ENCODE measurements around the gene PLCD3. TPM values are rescaled to one million over a fixed set of nuclear protein-coding genes. Genes with fewer than 3 reads are reported as not detected.
A peak's percentile ranks its signal among the peaks of the same experiment; 100 is the strongest.

Gene PLCD3
- total RNA-seq, 3 donors from 2014 or later, result 3.5 to 5.5 (median 3.5) TPM

GRCh38 chr17:45098081-45098868, 34.0 kb downstream of the PLCD3 start:
- H3K9me3 Mint-ChIP-seq, result no peaks in the 10 kb centered on the region
- no peak for ATAC-seq
- H3K4me1 Mint-ChIP-seq (ENCODE audit: low read depth), result peaks cover 2% of the 10 kb centered on the region
- no peak for DNase-seq
- peaks cover 35% of the 10 kb centered on the region for H3K36me3 Mint-ChIP-seq (ENCODE audit: insufficient read depth)
- H3K4me3 Mint-ChIP-seq, result no peak overlapping the region
- H3K27me3 Mint-ChIP-seq (ENCODE audit: low read depth), result no peaks in the 10 kb centered on the region

DNA sequence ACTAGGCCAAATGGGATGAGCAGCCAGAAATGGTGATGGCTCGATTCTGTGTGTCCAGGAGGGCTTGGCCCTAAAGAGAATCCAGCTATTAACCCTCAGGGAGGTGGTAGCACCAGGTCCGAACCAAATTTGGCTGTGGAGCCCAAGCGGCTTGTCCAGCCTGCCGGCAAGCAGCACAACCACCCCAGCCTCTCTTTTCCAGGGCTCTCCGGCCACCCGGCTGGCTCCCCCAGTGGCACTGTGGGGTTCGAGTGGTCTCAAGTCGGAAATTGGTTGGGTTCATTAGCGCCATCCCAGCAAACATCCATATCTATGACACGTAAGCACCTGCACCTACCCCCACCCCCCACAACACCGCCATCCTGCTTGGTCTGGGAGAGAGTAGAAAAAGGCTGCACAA, 35.4 kb downstream of the PLCD3 start:
- no peak overlapping the region for H3K4me3 Mint-ChIP-seq
- H3K4me1 Mint-ChIP-seq (ENCODE audit: low read depth), result peaks cover 2% of the 10 kb centered on the region
- H3K36me3 Mint-ChIP-seq (ENCODE audit: insufficient read depth), result peaks cover 34% of the 10 kb centered on the region
- no peaks in the 10 kb centered on the region for H3K9me3 Mint-ChIP-seq
- DNase-seq, result no peak
- no peak for ATAC-seq
- no peaks in the 10 kb centered on the region for H3K27me3 Mint-ChIP-seq (ENCODE audit: low read depth)

DNA sequence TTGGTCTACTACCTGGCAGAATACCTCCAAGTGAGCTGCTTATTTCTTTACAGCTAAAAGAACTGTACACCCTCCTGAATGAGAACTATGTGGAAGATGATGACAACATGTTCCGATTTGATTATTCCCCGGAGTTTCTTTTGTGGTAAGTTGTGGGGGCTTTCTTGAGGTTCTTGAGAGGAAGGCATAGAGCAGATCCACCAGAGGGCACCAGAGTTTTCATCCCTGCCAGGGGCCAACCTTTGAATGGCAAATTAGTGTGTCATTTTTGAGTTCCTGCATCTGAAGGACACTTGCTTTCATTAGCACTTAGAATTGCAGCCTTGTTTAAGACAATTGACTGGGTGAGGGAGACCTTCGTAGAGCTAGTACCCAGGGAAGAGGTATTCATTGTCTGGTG, 36.2 kb downstream of the PLCD3 start:
- peaks cover 2% of the 10 kb centered on the region for H3K4me1 Mint-ChIP-seq (ENCODE audit: low read depth)
- no peaks in the 10 kb centered on the region for H3K9me3 Mint-ChIP-seq
- H3K4me3 Mint-ChIP-seq, result no peak overlapping the region
- H3K27me3 Mint-ChIP-seq (ENCODE audit: low read depth), result no peaks in the 10 kb centered on the region
- H3K36me3 Mint-ChIP-seq (ENCODE audit: insufficient read depth), result peaks cover 38% of the 10 kb centered on the region
- DNase-seq (no peak), ATAC-seq (peak in 1 of 2 donors; percentile 25)

- DNase-seq, result no peak
- Mint-ChIP-seq H3K4me3 (no peak overlapping the region), H3K27me3 (ENCODE audit: low read depth) (no peaks in the 10 kb centered on the region), H3K9me3 (no peaks in the 10 kb centered on the region), H3K36me3 (ENCODE audit: insufficient read depth) (peaks cover 35% of the 10 kb centered on the region), H3K4me1 (ENCODE audit: low read depth) (no peaks in the 10 kb centered on the region)
- no peak for ATAC-seq
Observed at GRCh38 chr17:45093444-45094110, 38.7 kb downstream of the PLCD3 start.

DNA sequence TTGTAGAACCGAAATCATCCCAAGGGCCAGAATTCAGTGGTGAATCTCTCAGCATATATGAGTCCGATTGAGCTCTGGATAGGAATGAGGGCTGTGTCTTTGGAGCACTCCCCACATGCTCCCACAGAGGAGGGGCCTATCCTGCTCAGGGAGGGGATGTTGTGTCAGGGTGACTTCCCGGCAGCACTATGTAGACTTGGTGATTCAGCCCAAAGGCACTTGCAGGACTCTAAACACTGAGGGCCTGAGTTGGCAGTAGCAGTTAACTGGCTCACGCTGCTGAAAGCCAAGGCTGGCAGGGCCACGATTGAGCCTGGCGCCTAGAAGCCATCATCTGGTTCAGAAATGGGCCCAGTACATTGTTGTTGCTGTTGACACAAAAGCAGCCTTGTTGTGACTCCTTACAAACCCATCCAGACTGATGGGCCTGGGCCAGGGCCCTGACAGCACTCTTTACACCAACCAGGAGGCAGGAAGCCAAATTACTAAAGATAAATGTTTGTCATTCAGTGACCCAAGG, 39.3 kb downstream of the PLCD3 start:
- Mint-ChIP-seq H3K4me1 (ENCODE audit: low read depth) (no peaks in the 10 kb centered on the region), H3K36me3 (ENCODE audit: insufficient read depth) (peaks cover 38% of the 10 kb centered on the region), H3K9me3 (no peaks in the 10 kb centered on the region), H3K27me3 (ENCODE audit: low read depth) (no peaks in the 10 kb centered on the region), H3K4me3 (no peak overlapping the region)
- ATAC-seq, result no peak
- no peak for DNase-seq

DNA sequence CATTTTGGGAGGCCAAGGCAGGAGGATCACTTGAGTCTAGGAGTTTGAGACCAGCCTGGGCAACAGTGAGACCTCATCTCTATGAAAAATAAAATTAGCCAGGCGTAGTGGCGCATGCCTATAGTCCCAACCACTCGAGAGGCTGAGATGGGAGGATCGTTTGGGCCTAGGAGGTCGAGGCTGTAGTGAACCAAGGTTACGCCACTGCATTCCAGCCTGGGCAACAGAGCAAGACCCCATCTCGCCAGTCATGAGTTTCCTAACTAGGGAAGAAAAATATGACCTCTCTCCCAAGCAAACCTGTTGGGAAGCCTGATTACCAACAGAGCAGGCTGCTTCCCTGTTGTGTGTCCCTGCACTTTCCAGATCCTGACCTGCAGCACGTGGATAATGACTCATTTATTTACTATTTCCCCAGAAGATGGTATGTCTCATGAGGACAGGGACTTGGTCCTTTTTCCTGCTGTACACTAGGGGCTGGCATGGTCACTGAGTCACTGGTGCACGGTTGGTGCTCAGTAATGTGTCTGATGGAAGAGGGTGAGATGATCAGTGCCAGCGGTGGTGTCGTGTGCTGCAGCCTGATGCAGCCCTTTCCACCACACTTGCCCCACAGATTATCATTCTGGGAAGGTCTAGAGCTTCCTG, 40.4 kb downstream of the PLCD3 start:
- no peaks in the 10 kb centered on the region for H3K4me1 Mint-ChIP-seq (ENCODE audit: low read depth)
- H3K27me3 Mint-ChIP-seq (ENCODE audit: low read depth), result no peaks in the 10 kb centered on the region
- peaks cover 41% of the 10 kb centered on the region for H3K36me3 Mint-ChIP-seq (ENCODE audit: insufficient read depth)
- H3K4me3 Mint-ChIP-seq, result no peak overlapping the region
- no peak for ATAC-seq
- no peak for DNase-seq
- no peaks in the 10 kb centered on the region for H3K9me3 Mint-ChIP-seq

GRCh38 chr17:45090711-45091110, 41.6 kb downstream of the PLCD3 start:
- Mint-ChIP-seq H3K4me3 (no peak overlapping the region), H3K9me3 (no peaks in the 10 kb centered on the region), H3K36me3 (ENCODE audit: insufficient read depth) (peaks cover 35% of the 10 kb centered on the region), H3K4me1 (ENCODE audit: low read depth) (no peaks in the 10 kb centered on the region), H3K27me3 (ENCODE audit: low read depth) (no peaks in the 10 kb centered on the region)
- DNase-seq (no peak), ATAC-seq (no peak)

DNA sequence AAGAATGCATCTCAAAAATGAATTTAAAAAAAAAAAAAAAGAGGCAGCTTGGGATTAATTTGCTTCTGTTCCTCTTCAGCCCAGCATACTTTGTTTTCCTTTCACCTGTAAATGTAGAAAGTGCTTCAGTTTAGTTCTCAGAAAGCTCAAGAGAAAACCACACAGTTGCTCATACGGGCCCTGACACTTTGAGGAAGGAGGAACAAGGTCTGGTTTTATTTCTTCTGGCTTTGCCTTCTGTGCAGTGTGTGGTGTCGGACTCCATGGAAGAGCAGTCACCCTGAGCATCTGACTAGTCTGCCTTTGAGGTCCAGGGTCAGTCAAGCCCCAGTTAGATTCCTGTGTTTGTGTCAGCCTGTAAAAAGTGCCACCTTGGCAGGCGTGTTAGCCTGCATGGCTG, 43.6 kb downstream of the PLCD3 start:
- Mint-ChIP-seq H3K9me3 (no peaks in the 10 kb centered on the region), H3K36me3 (ENCODE audit: insufficient read depth) (peaks cover 34% of the 10 kb centered on the region), H3K27me3 (ENCODE audit: low read depth) (no peaks in the 10 kb centered on the region), H3K4me1 (ENCODE audit: low read depth) (no peaks in the 10 kb centered on the region), H3K4me3 (no peak overlapping the region)
- ATAC-seq (no peak), DNase-seq (no peak)

DNA sequence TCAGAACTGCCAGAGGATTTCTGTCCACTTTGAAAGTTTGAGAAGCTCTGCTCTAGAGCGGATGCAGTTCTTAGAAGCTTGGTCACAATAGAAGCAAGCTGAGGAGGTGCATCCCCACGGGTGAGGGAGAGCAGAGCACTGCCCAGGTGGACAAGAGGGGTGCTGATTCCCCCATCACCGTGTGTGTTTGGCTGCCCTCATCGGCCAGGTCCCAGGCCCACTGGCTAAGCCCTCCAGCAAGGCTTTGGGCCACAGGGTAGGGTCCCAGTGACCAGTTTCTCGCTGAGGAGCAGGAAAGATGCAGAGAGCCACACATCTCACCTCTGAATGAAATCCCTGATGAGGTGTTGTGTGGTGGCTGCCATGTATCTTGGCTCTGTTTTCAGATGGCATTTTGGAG, 44.3 kb downstream of the PLCD3 start:
- no peaks in the 10 kb centered on the region for H3K9me3 Mint-ChIP-seq
- ATAC-seq (no peak), DNase-seq (no peak)
- H3K27me3 Mint-ChIP-seq (ENCODE audit: low read depth), result no peaks in the 10 kb centered on the region
- no peaks in the 10 kb centered on the region for H3K4me1 Mint-ChIP-seq (ENCODE audit: low read depth)
- no peak overlapping the region for H3K4me3 Mint-ChIP-seq
- H3K36me3 Mint-ChIP-seq (ENCODE audit: insufficient read depth), result peaks cover 31% of the 10 kb centered on the region

- Mint-ChIP-seq H3K36me3 (ENCODE audit: insufficient read depth) (peaks cover 31% of the 10 kb centered on the region), H3K4me3 (no peak overlapping the region), H3K4me1 (ENCODE audit: low read depth) (no peaks in the 10 kb centered on the region), H3K9me3 (no peaks in the 10 kb centered on the region), H3K27me3 (ENCODE audit: low read depth) (no peaks in the 10 kb centered on the region)
- DNase-seq (no peak), ATAC-seq (no peak)
Observed at GRCh38 chr17:45087504-45087975, 44.8 kb downstream of the PLCD3 start.

- H3K36me3 Mint-ChIP-seq (ENCODE audit: insufficient read depth), result peaks cover 28% of the 10 kb centered on the region
- no peaks in the 10 kb centered on the region for H3K9me3 Mint-ChIP-seq
- DNase-seq (no peak), ATAC-seq (no peak)
- H3K27me3 Mint-ChIP-seq (ENCODE audit: low read depth), result no peaks in the 10 kb centered on the region
- no peak overlapping the region for H3K4me3 Mint-ChIP-seq
- H3K4me1 Mint-ChIP-seq (ENCODE audit: low read depth), result no peaks in the 10 kb centered on the region
Observed at GRCh38 chr17:45086865-45087503, 45.3 kb downstream of the PLCD3 start.

GRCh38 chr17:45086391-45086790, 45.9 kb downstream of the PLCD3 start:
- Mint-ChIP-seq H3K36me3 (ENCODE audit: insufficient read depth) (peaks cover 28% of the 10 kb centered on the region), H3K27me3 (ENCODE audit: low read depth) (no peaks in the 10 kb centered on the region), H3K9me3 (no peaks in the 10 kb centered on the region), H3K4me3 (no peak overlapping the region), H3K4me1 (ENCODE audit: low read depth) (no peaks in the 10 kb centered on the region)
- DNase-seq (no peak), ATAC-seq (no peak)

DNA sequence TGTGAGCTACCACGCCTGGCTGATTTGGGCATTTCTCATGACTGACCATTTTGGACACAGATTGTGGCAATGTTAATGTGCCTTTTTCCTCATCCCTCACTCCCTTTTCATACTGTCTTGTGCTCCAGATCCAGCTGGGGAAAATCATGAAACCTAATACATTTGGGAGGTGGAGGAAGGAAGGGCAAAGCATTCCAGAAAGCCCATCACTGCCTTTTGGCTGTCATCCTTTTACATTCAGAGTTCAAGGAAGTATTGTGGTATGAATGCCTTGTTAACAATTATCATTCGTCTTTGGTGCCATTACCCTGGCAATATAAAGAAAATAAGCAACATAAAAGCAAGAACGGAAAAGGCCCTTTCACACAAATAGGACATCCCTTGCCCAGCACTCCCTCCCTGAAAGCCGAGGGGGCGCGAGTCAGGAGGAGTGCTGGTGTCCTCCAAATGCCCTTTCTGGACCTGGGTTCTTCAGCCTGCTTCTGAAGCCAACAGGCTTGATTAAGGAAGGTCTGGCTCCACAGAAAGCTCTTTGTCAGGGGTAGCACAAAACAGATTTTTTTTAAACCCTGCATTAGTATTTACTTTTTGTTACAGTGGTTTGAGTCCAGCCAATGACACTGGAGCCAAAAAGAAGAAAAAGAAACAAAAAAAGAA, 51.1 kb downstream of the PLCD3 start:
- H3K4me1 Mint-ChIP-seq (ENCODE audit: low read depth), result peaks cover 17% of the 10 kb centered on the region
- no peak for ATAC-seq
- H3K27me3 Mint-ChIP-seq (ENCODE audit: low read depth), result no peaks in the 10 kb centered on the region
- H3K4me3 Mint-ChIP-seq, result no peak overlapping the region
- no peak for DNase-seq
- H3K9me3 Mint-ChIP-seq, result no peaks in the 10 kb centered on the region
- peaks cover 14% of the 10 kb centered on the region for H3K36me3 Mint-ChIP-seq (ENCODE audit: insufficient read depth)

DNA sequence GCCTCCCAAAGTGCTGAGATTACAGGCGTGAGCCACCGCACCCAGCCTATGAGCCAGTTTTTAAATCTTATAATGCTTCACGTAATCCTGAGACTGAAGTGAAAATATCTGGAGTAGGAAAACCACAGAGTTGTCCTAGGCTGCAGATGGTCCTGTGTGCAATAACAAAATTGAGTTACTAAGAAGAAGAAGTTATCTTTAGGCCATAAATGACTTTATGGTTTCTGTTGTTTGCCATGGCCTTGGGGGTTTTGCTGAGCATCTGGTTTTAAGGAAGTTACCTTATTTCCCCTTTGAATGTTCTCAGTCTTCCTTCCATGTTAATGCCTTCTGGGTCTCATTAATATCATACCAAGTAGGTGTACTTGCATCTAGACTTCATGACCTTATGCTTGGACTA, 54.7 kb downstream of the PLCD3 start:
- Mint-ChIP-seq H3K36me3 (ENCODE audit: insufficient read depth) (peaks cover 19% of the 10 kb centered on the region), H3K27me3 (ENCODE audit: low read depth) (no peaks in the 10 kb centered on the region), H3K9me3 (no peaks in the 10 kb centered on the region), H3K4me1 (ENCODE audit: low read depth) (peaks cover 21% of the 10 kb centered on the region), H3K4me3 (no peak overlapping the region)
- no peak for DNase-seq
- no peak for ATAC-seq

Measured in activated T-cell treated with anti-CD3 and anti-CD28 coated beads, Interleukin-2, amount 50 U/mL, for 4 hours (primary cell).